ENCODE data around the gene ZNF823. TPM values are rescaled to one million over a fixed set of nuclear protein-coding genes. Genes with fewer than 3 reads are reported as not detected.

Gene ZNF823
- total and polyA plus RNA-seq, 9 of the 15 experiments (the other 6 are each of a cell fraction or from before 2014, with no cell fraction given): 4.0 to 13.4 (median 6.1) TPM

DNA sequence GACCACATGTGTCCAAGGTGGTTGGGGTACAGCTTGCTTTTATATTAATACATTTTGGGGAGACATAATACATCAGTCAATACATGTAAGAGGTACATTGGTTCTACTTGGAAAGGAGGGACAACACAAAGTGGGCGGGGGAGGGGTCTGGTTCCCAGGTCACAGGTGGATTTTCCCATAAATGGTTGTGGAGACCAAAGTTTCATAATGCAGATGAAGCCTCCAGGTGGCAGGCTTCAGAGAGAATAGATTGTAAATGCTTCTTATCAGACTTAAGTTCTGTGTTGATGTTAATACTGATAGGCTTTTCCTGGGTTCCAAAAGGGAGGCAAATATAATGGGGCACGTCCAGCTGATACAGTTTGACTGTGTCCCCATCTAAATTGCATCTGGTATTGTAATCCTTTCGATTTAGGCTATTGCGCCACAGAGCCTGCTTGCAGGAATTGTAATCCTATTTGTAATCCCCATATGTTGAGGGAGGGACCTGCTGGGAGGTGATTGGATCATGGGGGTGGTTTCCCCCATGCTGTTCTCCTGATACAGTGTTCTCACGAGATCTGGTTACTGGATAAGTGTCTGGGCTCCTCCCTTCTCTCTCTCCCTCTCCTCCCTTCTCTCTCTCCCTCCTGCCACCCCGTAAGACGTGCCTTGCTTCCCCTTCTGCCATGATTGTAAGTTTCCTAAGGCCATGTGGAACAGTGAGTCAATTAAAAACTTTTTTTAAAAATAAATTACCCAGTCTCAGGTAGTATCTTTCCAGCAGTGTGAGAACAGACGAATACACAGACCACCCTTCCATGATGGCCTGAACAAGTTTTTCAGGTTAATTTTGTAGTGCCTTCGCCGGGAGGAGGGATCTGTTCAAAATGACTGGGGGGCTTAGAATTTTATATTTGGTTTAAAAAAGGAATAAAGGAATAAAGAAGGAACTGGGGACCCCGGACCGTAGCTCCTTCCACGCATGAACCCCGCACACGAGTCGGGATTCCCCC, 44.9 kb downstream of the ZNF823 start (continued):
- TF ChIP-seq ZNF766 (CRISPR knock-in tag; conservative IDR thresholded peaks at IDR 0.05): no peak
- peak; percentile 53; the same call in 1 of the 2 replicates for TF ChIP-seq EHMT2 (IDR thresholded peaks at IDR 0.05)
- no peak for TF ChIP-seq ZNF239 (CRISPR knock-in tag; IDR thresholded peaks at IDR 0.05)
- no peak for TF ChIP-seq PCBP1 (IDR thresholded peaks at IDR 0.05; ENCODE audit: low read depth, low read length, poor library complexity, severe bottlenecking)
- no peak for TF ChIP-seq SAFB (IDR thresholded peaks at IDR 0.05; ENCODE audit: borderline replicate concordance, low read depth, low read length)
- TF ChIP-seq, protein P1, sequence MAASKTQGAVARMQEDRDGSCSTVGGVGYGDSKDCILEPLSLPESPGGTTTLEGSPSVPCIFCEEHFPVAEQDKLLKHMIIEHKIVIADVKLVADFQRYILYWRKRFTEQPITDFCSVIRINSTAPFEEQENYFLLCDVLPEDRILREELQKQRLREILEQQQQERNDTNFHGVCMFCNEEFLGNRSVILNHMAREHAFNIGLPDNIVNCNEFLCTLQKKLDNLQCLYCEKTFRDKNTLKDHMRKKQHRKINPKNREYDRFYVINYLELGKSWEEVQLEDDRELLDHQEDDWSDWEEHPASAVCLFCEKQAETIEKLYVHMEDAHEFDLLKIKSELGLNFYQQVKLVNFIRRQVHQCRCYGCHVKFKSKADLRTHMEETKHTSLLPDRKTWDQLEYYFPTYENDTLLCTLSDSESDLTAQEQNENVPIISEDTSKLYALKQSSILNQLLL (CRISPR knock-in tag; IDR thresholded peaks at IDR 0.05; ENCODE audit: borderline replicate concordance): no peak
- TF ChIP-seq NFE2L1 (tag; IDR thresholded peaks at IDR 0.05; ENCODE audit: borderline replicate concordance, low read depth): no peak
- TF ChIP-seq DACH1 (IDR thresholded peaks at IDR 0.05; ENCODE audit: partially characterized antibody): peak; percentile 32
- no peak for TF ChIP-seq TAF9B (IDR thresholded peaks at IDR 0.05; ENCODE audit: partially characterized antibody)
- TF ChIP-seq, protein P2, sequence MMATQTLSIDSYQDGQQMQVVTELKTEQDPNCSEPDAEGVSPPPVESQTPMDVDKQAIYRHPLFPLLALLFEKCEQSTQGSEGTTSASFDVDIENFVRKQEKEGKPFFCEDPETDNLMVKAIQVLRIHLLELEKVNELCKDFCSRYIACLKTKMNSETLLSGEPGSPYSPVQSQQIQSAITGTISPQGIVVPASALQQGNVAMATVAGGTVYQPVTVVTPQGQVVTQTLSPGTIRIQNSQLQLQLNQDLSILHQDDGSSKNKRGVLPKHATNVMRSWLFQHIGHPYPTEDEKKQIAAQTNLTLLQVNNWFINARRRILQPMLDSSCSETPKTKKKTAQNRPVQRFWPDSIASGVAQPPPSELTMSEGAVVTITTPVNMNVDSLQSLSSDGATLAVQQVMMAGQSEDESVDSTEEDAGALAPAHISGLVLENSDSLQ (IDR thresholded peaks at IDR 0.05): no peak
- TF ChIP-seq MYC (IDR thresholded peaks at IDR 0.05; ENCODE audit: low read depth, low read length): peak; percentile 58
- TF ChIP-seq MYC (CRISPR knock-in tag; IDR thresholded peaks at IDR 0.05; ENCODE audit: borderline replicate concordance, low read depth): no peak
- TF ChIP-seq ZBTB1 (CRISPR knock-in tag; IDR thresholded peaks at IDR 0.05; ENCODE audit: borderline replicate concordance, low read depth): no peak
- TF ChIP-seq, protein P3, sequence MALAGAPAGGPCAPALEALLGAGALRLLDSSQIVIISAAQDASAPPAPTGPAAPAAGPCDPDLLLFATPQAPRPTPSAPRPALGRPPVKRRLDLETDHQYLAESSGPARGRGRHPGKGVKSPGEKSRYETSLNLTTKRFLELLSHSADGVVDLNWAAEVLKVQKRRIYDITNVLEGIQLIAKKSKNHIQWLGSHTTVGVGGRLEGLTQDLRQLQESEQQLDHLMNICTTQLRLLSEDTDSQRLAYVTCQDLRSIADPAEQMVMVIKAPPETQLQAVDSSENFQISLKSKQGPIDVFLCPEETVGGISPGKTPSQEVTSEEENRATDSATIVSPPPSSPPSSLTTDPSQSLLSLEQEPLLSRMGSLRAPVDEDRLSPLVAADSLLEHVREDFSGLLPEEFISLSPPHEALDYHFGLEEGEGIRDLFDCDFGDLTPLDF (CRISPR knock-in tag; IDR thresholded peaks at IDR 0.05): no peak
- no peak for TF ChIP-seq NEUROD1 (IDR thresholded peaks at IDR 0.05; ENCODE audit: borderline replicate concordance, low read depth, low read length, partially characterized antibody)
- peak in 1 of 3 experiments; percentile 50 for TF ChIP-seq YY1 (IDR thresholded peaks at IDR 0.05; ENCODE audit: borderline replicate concordance in 1 of 3, control insufficient read depth in 1 of 3, extremely low read depth in 1 of 3, insufficient read depth in 3 of 3, insufficient read length in 1 of 3, insufficient replicate concordance in 2 of 3, low read depth in 1 of 3, low read length in 2 of 3)
- no peak for TF ChIP-seq KAT8 (IDR thresholded peaks at IDR 0.05; ENCODE audit: low read depth)
- TF ChIP-seq, protein P4, sequence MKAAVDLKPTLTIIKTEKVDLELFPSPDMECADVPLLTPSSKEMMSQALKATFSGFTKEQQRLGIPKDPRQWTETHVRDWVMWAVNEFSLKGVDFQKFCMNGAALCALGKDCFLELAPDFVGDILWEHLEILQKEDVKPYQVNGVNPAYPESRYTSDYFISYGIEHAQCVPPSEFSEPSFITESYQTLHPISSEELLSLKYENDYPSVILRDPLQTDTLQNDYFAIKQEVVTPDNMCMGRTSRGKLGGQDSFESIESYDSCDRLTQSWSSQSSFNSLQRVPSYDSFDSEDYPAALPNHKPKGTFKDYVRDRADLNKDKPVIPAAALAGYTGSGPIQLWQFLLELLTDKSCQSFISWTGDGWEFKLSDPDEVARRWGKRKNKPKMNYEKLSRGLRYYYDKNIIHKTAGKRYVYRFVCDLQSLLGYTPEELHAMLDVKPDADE (conservative IDR thresholded peaks at IDR 0.05; ENCODE audit: control insufficient read depth, low read depth, low read length): no peak
- TF ChIP-seq NR1H2 (CRISPR knock-in tag; IDR thresholded peaks at IDR 0.05): no peak
- no peak for TF ChIP-seq HCFC1 (IDR thresholded peaks at IDR 0.05; ENCODE audit: low read depth, low read length)

All from K562 (cell line).